Frontal cortex (tissue), 4 donors: ENCODE measurements around the gene GDA. TPM values are rescaled to one million over a fixed set of nuclear protein-coding genes. Genes with fewer than 3 reads are reported as not detected.
"Not testable (repeated sequence)": the region's sequence is repeated elsewhere in the genome, so short reads cannot be mapped to it uniquely, and the experiment has no call there.

ENCODE experiments used
- DNase-seq, 2 donors: peaks; one replicate each; pipeline ENCODE4 v3.0.0; 2012; ENCODE audit warnings: low spot score in 2 of 2
- FAIRE-seq: peaks from 2 replicates; lab custom pipeline; 2012; peaks lifted over from hg19 to GRCh38; lab: Jason Lieb, UNC
- total RNA-seq: library from RNA; depleted of rRNA; stranded (reverse); fragments of >200 nt; gene quantifications from one replicate; pipeline ENCODE4 v1.2.3, GENCODE V29; 2014
- donor health status: control.
- donor health status: control.
- donor health status: control.

Gene GDA
- total RNA-seq, 1 donor from 2014 or later: 21.6 TPM

DNA sequence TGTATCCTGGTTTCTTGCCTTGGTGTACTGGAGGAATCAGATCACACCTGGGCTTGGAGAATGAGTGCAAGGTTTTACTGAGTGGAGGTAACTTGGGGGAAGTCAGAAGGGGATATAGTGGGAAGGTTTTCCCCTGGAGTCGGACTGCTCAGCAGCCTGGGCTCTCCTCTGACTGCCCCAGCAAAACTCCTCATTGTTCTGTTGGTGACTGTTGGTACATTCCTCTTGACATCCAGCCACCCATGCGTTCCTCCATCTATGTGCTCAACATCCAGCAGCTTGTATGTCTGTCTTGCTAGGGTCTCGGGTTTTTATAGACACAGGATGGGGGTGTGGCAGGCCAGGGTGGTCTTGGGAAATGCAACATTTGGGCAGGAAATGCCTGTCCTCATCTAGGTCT lies 119.7 kb downstream of the GDA start:
- FAIRE-seq: no peak
- DNase-seq: no peak

DNA sequence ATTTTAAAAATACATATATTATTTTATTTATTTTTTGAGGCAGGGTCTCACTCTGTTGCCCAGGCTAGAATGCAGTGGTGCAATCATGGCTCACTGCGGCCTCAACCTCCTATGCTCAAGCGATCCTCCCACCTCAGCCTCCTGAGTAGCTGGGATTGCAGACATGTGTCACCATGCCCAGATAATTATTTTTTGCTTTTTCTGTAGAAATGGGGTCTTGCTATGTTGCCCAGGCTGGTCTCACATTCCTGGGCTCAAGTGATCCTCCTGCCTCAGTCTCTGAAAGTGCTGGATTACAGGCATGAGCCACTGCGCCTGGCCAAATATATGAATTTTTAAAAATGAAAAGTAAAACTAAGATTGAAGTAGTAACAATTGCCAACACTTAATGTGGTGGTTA lies 121.1 kb downstream of the GDA start:
- DNase-seq, FAIRE-seq: not testable (repeated sequence)

DNA sequence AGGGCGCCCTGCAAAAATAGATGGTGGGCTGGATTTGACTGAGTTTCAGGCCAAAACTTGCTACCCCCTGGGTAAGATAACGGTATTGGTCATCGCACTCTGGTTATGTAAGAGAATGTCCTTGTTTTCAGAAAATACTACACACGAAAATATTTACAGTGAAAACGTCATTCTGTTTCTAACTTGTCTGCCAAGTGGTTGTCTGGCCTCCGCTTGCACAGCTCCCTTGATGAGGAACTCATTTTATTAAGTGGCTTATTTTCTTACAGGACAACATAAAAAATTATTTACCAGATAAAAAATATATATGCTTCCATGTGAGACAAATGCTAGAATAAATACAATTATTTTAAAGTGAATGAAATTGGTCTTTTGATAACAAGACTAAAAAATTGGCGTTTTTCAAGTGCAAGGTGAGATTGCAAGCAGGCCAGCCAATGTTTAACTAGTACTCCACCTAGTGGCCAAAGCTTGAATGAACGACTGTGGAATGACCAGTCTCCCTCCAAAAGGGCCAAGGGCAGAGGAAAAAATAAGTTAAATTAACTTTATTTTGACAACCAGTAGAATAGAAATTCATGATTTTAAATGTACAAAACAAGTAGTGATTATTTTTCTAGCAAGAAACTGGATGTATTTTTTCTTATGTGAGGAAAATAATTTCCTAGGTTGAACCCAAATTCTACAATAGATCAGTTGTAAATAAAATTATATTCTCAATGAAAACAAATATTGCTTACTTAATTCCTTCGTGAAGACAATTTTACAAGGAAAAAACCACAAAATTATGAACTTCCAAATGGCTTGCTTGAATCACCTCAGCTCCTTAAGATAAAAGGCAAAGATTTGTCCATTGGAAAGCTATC lies 122.6 kb downstream of the GDA start:
- peak; percentile 98 for FAIRE-seq

DNA sequence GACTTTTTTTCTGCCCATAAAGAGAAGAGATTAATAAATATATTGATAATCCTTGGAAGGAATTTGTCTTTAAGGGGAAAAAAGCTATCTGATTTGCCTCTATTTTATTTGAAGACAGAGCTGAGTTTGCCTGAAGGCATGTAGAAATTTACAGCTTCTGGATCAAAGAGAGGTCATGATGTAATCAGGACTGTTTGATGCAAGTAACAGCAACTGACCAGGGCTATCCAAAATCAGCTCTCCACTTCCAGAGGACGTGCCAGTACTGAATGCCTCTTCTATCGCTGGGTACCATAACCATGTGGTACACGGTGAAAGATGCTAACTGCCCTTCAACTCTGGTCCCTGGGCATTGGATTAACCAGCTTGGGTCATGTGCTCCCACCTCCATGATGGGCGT lies 125.2 kb downstream of the GDA start:
- DNase-seq: no peak

More for the DNA sequence above, 122.6 kb downstream of the GDA start:
- DNase-seq: peak; percentile 24 to 52

DNA sequence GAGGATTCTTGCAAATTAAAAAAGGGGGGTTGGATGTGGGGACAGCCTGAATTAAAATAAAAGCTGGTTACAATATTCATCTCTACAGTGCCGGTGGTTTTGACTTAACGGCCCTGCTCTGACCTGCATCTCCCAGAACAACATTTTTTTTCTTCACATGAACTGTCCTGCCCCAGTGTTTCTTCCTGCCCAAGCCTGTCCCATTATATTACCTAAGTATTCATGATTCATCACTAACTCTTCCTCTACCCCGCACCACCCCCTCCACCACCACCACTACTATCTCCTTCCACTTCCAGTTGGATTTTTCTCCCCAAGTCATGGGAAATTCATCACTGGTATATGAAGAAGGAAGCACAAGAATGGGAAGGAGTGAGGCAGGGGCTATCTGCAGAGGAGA lies 125.7 kb downstream of the GDA start:
- FAIRE-seq: no peak
- DNase-seq: no peak

More for the DNA sequence above, 125.2 kb downstream of the GDA start:
- FAIRE-seq: no peak

DNA sequence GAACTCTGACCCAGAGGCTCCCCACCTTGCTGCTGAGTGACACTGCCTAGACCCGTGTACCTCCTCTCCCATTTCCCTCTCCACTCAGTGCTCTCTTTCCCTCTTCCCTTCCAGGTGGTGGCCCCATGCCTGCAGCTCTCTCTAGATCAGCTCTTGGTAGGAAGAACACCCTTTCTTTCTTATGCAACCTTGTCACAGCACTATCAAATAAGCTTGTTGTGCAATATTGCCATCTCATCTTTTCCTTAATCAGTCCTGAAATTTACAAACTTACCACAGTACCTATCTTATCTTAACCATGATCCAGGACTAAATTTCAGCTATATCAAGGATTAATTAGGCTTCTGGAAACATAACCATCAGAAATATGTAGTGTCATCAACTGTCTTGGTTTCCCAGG lies 127.2 kb downstream of the GDA start:
- no peak for DNase-seq
- FAIRE-seq: no peak

DNA sequence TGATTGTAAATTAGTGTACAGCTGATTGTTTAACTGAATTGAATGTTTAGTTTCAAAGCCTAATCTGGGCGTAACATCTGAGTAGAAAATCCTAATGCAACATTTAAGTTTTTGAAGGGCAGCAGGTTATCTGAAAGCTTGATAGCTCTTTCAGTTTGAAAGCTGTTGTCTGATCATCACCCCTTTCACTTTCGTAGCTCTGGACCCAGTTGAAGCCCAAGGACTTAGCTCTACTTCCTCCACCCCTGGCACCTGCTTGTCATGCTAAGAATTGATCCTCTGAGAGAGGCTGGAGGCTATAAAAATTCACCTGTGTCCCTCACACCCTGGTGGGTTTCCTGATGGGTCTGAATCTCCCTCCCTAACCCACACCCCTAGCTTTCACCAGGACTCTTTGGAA lies 129.7 kb downstream of the GDA start:
- DNase-seq (no peak), FAIRE-seq (no peak)

DNA sequence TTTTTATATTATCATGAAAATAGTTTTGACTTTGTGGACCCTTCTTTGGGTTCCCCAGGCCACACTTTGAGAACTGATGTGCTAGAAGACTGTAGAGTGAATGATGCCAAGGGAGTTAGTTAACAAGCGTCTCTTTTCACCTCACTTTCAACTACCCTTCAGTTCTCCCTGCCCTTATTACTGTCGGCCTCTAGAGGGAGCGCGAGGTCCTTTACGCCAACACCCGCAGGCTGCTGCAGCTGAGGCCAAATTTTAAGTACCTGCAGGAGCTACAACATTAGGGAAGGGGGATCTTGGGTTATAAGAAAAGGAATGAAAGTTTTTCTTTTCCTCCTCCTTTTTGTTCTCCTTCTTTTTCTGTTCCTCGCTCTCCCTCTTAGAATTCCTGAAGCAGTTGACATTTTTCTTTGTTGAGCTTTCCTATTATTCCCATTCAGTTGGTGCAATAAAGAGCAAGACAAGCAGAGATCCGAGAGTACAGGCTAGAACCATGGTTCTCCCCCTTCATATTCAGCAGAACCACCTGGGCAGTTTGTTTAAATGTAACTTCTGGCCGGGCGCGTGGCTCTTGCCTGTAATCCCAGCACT lies 131.8 kb downstream of the GDA start:
- FAIRE-seq: no peak
- peak; percentile 12 to 63 for DNase-seq

DNA sequence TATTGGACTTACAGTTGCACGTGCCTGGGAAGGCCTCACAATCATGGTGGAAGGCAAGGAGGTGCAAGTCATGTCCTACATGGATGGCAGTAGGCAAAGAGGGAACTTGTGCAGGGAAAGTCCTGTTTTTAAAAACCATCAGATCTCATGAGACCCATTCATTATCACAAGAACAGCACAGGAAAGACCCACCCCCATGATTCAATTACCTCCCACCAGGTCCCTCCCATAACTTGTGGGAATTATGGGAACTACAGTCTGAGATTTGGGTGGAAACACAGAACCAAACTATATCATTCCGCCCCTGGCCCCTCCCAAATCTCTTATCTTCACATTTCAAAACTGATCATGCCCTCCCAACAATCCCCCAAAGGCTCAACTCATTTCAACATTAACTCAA lies 140.2 kb downstream of the GDA start:
- DNase-seq (no peak), FAIRE-seq (no peak)

DNA sequence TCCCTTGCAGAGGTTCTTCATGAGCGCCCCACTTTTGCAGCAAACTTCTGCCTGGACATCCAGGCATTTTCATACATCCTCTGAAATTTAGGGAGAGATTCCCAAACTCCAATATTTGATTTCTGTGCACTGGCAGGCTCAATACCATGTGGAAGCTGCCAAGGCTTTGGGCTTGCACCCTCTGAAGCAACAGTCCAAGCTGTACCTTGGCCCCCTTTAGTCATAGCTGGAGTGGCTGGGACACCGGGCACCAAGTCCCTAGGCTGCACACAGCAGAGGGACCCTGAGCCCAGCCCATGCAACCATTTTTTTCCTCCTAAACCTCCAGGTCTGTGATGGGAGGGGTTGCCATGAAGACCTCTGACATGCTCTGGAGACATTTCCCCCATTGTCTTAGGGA lies 141.1 kb downstream of the GDA start:
- DNase-seq (no peak), FAIRE-seq (no peak)

DNA sequence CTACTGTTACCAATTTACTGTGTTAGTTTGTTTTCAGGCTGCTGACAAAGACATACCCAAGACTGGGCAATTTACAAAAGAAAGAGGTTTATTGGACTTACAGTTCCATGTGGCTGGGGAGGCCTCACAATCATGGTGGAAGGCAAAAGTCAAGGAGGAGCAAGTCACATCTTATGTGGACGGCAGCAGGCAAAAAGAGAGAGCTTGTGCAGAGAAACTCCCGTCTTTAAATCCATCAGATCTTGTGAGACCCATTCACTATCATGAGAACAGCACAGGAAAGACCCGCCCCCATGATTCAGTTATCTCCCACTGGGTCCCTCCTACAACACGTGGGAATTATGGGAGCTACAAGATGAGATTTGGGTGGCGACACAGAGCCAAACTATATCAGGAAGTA lies 142.3 kb downstream of the GDA start:
- not testable (repeated sequence) for FAIRE-seq, DNase-seq

DNA sequence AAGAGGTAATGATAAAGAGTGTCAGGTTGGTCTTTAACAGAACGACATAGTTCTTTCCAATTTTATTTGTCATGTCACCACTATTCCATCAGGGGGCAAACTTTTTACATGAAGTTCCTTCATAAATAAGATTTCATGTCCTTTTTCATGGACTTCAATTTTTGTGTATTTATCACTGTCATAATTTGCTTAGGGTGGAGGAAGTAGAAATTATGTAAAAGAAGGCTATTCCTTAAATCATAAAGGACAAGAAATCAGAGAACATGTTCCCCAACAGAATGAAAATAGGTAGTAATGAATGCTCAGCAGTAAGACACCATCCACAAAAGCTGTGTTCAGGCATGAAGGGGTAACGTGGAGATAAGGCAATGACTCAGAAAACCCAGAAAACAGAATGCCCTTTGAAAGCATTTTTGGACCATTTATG lies 143.0 kb downstream of the GDA start:
- DNase-seq: peak in 1 of 2 donors; percentile 43

DNA sequence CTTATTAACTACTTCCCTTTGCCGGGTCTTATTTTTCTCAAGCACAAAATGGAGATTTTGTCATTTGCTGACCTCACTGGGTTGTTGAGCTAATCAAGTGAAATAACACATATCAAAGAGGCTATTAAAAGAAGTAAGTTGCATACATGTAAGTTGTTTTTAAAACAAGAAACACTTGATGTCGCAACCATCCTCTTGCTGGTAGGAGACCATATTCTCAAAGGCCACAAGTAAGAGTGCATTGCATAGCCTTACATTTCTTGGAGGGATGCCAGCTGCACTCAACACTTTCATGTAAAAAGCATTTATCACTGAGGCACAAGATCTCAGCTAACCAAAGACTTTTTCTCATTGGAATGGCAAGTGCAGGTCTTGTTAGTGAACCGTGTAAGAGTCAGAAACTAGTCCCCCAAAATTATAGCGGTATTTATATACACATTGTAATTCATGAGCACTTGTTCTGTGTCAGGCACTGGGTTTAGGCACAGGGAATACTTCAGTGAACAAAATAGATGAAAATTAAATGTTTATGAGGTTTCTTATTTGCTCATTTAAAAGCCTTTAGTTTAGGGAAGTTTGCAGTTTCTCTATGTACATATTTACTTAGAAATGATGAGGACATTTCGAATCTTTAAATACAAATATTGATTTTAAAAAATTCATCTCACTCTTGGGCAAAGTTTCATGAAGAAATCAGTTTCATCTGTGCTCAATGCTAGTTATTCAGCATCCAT lies 143.8 kb downstream of the GDA start:
- FAIRE-seq: no peak
- no peak for DNase-seq

More for the DNA sequence above, 143.0 kb downstream of the GDA start:
- FAIRE-seq: peak; percentile 96

DNA sequence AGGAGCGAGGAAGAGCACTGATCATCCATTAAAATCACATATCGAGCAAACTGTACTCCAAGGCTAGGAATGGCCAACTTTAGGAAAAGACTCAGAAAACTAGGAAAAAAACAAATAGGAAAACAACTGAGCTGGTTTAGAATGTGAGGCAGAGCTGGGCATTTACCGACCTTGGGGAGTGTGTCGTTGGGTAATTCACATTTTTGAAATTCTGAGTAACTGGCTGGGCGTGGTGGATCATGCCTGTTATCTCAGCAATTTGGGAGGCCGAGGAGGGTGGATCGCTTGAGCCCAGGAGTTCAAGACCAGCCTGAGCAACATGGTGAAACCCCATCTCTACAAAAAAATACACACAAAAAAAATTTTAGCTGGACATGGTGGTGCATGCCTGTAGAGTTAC lies 145.7 kb downstream of the GDA start:
- DNase-seq (no peak), FAIRE-seq (no peak)

DNA sequence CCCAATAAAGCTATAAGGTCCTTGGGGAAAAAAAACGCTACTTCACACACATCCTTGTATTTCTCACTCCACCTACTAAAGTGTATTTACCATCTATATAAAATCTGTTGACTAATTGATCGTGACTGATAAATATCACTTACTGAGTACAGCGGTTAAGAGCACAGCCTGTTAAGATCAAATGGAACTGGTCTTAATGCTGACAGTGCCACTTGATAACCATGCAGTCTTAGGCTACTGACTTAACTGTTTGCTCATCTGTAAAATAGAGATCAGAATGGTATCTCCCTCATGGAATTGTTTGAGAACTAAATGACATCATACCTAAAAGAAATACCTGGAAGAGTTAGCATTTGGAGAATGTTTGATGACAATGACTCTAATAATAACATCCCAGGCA lies 148.3 kb downstream of the GDA start:
- no peak for DNase-seq
- no peak for FAIRE-seq

DNA sequence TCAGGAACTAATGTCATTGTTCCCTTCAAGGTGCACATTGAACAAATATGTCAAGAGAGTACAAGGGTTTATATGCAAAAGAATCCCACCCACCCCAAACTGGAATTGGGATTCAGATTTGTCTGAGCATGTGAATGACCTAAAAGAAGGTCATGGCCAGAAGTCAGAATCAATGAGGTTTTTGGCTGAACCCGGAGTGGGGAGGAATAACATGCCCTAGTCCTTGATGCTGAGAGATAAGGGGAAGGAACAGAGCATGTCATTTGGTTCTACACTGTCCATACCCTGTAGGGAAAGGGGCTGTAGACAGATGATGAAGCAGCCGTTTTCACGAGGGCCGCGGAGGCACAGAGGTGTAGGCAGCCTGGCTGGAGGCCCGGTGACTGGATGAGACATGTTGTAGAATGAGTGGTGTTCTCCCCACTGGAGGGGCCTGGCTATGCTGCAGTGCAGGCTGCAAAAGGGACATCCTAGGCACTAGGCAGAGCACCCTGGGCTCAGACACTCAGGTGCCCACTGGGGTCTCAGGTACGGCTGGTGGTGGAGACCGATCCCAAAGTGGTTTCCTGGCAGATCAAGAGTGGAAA lies 149.9 kb downstream of the GDA start:
- DNase-seq (no peak), FAIRE-seq (no peak)

DNA sequence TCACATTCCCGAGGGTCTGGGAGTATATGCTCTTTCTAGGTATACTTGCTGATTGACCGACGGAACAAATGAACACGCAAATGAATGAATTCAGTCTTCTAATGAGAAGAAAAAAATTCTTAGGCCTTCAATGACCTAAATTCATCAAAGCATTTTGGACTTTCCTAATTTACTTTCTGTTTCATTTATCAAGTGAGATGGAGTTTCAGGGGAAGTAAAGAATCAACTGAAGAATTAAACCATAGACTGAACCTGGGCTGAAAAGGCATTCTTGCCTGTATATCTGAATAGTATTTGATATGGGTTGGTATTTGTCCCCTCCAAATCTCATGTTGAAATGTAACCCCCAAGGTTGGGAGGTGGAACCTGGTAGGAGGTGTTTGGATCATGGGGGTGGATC lies 151.6 kb downstream of the GDA start:
- DNase-seq (no peak), FAIRE-seq (no peak)
